ENCODE measurements around the gene GPX2.

GPX2 gene

GRCh38 chr14:64958743-64959142 lies 16.2 kb upstream of the GPX2 start:
- no peak for DNase-seq

- no peak for DNase-seq
Measured at GRCh38 chr14:64958201-64958600, 15.7 kb upstream of the GPX2 start.

DNA sequence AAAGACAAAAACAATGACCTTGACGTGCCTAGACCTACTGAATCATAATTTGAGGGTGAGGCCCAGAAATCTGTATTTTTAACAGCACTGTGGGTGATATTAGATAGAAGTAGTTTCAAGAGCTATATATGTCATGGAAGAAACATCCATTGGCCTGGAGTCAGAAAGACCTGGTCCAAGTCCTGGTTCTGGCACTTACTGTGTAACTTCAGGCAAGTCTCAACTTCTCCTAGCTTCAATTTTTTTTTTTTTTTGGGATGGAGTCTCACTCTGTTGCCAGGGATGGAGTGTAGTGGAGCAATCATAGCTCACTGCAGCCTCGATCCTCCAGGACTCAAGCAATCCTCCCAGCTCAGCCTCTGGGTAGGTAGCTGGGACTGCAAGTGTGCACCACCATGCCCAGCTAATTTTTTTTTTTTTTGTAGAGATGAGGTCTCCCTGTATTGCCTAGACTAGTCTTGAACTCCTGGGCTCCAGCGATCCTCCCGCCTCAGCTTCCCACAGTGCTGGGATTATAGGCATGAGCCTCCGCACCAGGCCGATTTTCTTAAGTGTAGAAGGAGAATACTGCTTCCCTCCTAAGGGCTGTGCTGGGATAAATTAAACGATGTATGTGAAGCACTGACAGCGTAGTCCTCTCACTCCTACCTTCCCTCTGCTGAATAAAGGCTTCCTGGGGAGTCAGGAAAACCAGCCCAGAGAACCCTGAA lies 14.3 kb upstream of the GPX2 start:
- no peak for DNase-seq

DNA sequence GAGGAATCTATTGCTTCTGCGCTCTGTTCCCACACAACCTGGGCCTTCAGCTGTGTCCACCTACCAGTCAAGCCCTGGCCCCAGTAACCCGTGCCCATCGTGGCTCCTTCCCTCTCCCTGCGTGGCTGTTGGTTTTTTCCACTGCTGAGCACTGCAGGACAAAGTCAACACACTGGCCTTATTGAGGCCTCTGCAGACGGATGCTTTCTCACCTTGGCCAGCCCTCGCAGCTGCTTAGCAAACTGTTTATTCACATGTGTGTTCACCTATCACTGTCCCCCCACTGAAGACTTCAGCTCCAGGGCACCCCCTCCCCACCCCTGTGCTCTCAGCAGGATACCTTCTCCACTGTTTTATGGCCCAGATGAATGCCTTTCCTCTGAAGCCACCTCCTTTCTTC lies 12.8 kb upstream of the GPX2 start:
- no peak for DNase-seq

DNA sequence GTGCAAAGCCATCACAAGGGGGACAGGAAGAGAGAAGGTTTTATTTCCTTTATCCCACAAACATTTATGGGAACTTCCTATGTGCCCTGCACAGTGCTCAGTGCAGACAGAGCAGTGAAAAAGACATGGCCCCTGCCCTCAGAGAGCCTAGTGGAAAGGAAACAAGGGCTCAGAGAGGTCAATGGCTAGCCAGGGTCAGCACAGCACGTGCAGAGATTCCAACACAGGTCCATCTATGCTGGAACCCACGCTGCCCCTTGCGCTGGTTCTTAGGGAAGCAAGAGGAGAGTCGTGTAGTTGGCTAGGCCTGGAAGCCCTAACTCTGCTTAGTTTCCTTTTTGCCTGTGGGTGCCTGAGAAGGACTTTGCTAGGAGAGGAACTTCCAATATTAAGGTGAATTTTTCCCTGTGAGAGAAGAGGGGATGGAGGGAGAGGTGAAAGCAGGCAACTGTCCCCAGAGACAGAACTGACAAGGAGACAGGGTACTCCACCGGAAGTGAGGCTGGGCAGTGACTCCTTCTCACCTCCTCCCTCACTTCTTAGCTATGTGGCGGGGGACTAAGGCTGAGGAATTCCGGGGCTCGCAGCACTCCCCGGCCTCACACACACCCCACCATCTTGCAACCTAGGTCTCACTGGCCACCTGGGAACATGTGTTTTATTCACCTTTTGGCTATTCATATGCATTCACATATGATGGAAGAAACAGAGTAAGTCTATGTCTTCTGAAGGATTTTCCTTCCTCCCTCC lies 12.1 kb upstream of the GPX2 start:
- no peak for DNase-seq

DNA sequence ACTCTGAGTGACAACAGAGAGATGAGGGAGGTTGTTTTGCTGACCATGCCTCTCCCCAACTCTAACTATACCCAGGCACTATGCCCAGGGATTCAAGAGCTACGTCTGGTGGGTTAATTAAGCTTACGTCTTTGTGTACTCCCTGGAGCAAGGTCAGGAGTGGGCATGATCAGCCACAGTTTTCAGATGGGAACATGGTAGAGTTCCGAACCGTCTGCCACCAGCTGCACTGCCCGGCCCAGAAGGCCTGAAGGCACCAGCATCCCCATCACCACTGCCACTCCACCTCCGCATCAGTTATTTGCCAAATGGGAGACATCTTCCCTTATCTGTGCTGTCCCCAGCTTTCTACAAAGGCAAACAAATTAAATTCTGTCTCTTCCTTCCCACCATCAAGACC lies 11.1 kb upstream of the GPX2 start:
- no peak for DNase-seq

DNA sequence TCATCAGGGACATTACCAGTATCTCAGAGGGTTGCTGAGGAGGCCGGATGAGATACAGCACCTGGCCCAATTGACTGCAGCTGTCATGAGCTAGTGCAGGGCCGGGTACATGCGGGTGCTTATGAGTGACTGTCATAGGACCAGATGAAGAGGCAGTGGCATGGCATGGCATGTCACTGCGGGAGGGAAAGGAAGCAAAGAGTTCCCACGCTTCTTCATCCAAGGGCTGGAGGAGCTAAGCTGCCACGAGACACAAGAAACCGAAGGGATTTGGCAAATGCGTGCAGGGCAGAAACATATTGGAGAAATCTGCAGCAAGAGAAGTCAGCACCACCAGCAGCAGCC lies 10.7 kb upstream of the GPX2 start:
- DNase-seq = no peak

DNA sequence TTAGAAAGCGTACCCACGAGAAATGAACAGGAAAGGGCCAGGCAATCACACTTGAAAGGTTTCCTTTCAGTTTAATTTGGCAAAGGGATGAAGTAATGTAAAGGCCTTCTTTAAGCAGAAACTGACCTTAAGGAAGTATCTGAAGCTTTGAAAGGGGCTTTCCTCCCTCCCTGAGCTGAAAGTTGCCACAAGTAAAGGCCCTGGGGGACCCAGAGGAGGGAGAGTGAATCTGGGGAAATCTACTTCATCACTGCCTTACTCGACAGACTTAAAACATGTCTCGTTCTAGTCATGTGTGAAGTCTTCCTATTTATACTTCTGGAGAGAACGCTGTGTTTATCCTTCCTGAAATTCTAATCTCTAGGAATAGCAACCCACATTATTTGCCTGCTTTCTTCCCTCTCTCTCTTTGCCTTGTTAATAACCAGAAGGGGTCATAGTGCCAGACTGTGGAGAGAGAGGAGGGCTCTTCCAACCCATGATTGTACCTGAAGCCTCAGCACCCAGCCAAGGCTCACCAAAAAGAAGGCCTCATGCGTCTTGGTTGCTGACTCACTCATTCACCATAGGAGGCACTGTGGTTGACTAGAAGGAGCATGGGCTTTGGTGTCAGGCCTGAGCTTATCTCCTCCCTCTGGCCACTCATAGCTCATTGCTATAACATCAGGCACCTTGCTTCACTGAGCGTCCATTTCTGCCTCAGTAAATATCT lies 10.2 kb upstream of the GPX2 start:
- no peak for DNase-seq

GRCh38 chr14:64951724-64952123 lies 9.2 kb upstream of the GPX2 start:
- DNase-seq = no peak

GRCh38 chr14:64951291-64951690 lies 8.7 kb upstream of the GPX2 start:
- DNase-seq = no peak

DNA sequence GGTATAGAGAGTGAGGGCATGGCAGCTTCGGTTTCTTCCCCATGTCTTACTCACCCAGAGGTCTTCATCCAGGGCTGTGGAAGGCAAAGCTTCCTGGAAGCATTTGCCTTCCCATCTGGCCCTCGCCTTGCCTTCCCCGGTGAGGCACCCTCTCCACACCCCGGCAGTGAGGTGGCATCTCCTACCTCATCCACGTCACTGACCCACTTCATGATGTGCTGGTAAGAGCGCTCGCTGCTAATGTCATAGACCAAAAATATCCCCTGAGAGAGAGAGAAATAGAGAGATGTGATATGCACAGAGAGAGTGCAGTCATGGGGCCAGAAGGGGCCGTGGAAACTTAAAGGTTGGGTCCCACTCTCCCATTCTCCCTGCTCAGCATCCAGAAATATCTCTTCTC lies 8.3 kb upstream of the GPX2 start:
- DNase-seq = no peak

GRCh38 chr14:64948612-64949210 lies 6.2 kb upstream of the GPX2 start:
- no peak for DNase-seq

GRCh38 chr14:64947710-64948611 lies 5.4 kb upstream of the GPX2 start:
- no peak for DNase-seq

DNA sequence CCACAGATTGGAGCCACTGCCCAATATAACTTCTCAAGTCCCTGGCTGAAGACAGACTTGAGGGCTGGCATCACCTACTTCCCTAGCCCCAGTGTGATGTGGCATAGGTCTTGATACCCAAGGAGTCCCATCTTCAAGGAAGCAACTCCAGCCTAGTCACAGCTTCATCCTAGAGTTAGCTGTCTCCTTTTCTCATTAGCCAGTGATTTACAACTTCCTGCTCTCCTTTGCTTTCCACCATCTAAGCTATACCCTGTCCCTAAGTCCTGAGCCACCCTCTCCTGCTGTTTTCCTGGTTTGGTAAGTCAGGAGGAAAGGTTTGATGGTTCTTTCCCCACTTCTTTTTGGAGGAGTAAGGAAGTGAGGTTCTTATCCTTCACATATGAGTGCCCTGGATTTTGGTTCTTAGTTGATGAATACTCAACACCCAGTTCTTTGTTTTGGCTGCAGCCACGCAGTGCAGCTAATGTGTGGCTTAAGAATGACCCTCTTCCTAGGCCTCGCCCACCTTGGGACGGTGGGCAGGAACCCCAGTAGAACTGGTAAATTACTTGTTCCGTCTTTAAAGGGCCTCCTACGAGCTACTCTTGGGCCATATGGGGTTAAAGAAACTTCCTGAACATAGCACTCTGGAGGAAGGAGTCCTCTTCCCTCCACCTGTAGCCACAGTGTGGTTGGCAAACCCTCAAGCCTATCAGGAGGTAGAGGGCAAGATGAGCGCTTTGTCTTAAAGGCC lies 3.9 kb upstream of the GPX2 start:
- no peak for DNase-seq

GRCh38 chr14:64945431-64946178 lies 3.1 kb upstream of the GPX2 start:
- DNase-seq = no peak

DNA sequence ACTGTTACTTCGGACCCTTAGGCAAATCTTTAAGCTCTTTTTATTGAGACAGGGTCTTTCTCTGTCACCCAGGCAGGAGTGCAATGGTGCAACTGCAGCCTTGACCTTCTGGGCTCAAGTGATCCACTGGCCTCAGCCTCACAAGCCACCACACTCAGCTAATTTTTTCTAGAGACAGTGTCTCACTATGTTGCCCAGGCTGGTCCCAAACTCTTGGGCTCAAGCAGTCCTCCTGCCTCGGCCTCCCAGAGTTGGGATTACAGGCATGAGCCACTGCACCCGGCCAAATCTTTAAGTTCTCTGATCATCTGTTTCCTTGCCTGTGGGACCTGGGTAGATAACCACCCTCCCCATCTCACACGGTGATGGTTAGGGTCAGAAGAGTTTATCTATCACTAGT lies 2.3 kb upstream of the GPX2 start:
- DNase-seq = no peak

DNA sequence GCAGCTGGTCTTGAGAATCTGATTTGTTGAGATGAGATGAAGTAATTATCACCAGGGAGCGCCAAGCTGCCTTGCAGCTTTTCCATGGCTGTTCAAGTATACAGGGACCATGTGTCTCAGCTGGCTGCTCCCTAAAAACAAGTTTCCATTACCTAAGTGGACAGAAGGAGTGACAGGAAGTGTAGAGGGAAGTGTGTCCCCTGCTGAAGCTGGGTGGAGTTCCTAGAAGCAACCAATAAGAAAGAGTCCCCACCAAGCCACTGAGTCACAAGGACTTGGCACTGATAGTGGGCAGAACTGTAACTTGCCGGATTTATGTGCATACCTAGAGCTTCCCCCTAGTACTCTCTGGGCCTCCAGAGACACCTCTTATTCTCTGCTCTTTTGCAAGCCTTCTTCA lies 1.5 kb upstream of the GPX2 start:
- DNase-seq = no peak

- DNase-seq = no peak
Measured at GRCh38 chr14:64943556-64943955, 1.0 kb upstream of the GPX2 start.

GRCh38 chr14:64940336-64940910 lies 2.1 kb downstream of the GPX2 start:
- DNase-seq = no peak

DNA sequence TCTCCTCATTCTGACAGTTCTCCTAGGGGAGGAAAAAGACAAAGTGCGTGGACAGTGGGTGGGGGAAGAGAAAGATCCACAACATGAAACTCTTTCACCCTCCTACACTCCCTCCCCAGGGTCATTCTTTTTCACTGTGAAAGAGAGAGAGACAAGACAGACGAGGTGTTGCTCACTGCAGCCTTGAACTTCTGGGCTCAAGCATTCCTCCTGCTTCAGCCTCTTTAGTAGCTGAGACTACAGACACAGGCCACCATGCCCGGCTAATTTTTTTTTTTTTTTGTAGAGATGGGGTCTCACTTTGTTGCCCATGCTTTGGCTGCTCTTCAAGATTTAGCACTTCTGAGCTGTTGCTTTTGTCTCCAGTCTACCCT lies 2.7 kb downstream of the GPX2 start:
- no peak for DNase-seq

All from NCI-H1417 treated with DMSO at 0.1 percent for 48 hours (cell line).